SJSA1 (cell line): ENCODE results near the gene BABAM2. TPM values are rescaled to one million over a fixed set of nuclear protein-coding genes. Genes with fewer than 3 reads are reported as not detected.

Experiments
- DNase-seq, 2 experiments: peaks; one replicate each; pipeline ENCODE4 v3.0.0-alpha.2; 2015 to 2020; ENCODE audit warnings: low spot score in 2 of 2, low read depth in 1 of 2
- H3K27ac ChIP-seq: fragments of 250-450 bp; sonication (Bioruptor Pico); 2 replicates; pipeline ENCODE4 v1.5.1; 2020; ENCODE audit warnings: mild to moderate bottlenecking, moderate library complexity
- H3K27me3 ChIP-seq: fragments of 250-450 bp; sonication (Bioruptor Pico); replicated peaks from 2 replicates; pipeline ENCODE4 v1.5.1; 2020; ENCODE audit warnings: mild to moderate bottlenecking, moderate library complexity
- H3K36me3 ChIP-seq: fragments of 250-450 bp; sonication (Bioruptor Pico); 2 replicates; pipeline ENCODE4 v1.5.1; 2020; ENCODE audit warnings: mild to moderate bottlenecking
- H3K4me1 ChIP-seq: fragments of 250-450 bp; sonication (Bioruptor Pico); replicated peaks from 2 replicates; pipeline ENCODE4 v1.6.1; 2021; ENCODE audit warnings: mild to moderate bottlenecking
- H3K4me3 ChIP-seq: fragments of 250-450 bp; sonication (Bioruptor Pico); 2 replicates; pipeline ENCODE4 v1.5.1; 2020; ENCODE audit warnings: mild to moderate bottlenecking
- H3K9me3 ChIP-seq: fragments of 250-450 bp; sonication (Bioruptor Pico); replicated peaks from 2 replicates; pipeline ENCODE4 v1.5.1; 2020; ENCODE audit warnings: mild to moderate bottlenecking
- total RNA-seq: library from RNA; depleted of rRNA; stranded (reverse); fragments of >200 nt; shearing (Covaris generic); gene quantifications from 2 replicates; pipeline ENCODE4 v1.2.3, GENCODE V29; 2014

Gene BABAM2
- total RNA-seq, 1 experiment from 2014 or later: 24.6 TPM

DNA sequence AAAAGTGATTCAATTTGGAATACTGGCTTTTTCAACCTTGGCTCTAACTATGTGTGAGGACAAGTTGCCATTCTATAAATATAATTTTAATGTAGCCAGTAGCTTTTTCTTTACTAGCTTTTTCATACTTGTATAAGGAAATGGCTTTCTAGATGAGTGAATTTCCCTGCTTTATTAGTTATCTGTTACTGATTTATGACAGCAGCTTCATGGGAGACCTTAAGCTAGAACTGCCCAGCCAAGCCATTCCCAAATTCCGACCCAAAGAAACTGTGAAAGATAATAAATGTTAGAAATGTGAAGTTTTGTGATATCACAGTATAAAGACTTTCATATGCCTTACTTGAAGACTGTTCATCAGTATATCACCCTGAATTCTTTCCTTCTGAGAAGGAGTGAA lies 32.3 kb downstream of the BABAM2 start:
- H3K27ac ChIP-seq: no peak overlapping the region
- DNase-seq: no peak
- no peaks in the 10 kb centered on the region for H3K36me3 ChIP-seq

DNA sequence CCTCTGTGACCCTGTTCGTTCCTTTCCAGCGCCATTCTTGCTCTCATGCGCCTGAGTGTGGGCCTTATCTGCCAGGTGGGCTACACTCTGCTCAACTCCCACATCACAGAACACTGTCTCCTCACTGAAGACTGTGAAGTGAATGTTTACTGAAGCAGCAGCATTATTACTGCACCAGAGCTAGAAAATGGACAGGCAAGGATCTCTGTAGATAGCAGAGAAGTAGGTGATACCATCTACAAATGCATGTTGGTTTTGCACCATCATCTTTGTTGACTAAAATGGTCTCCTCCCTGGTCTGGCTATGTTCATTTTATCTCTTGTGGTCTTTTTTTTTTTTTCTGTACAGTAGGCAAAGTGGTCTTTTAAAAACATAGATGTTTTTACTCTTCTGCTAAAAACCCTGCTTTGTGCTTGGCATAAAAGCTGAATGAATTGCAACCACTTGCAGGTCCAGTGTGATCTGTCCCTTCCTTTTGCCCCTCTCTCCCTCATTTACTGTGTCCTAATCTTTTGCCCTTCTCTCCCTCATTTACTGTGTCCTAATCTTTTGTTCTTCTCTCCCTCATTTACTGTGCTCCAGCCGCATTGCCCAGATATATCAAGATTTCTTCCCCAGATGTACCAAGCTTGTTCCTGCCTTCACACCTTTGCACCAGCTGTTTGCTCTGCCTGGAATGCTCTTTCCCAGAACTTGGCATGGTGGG lies 35.4 kb downstream of the BABAM2 start:
- no peak for DNase-seq
- H3K9me3 ChIP-seq: no peaks in the 10 kb centered on the region
- H3K4me3 ChIP-seq: no peak overlapping the region
- no peak overlapping the region for H3K27ac ChIP-seq
- peaks cover 4% of the 10 kb centered on the region; the same call in 1 of the 2 replicates for H3K36me3 ChIP-seq
- peaks cover 14% of the 10 kb centered on the region for H3K4me1 ChIP-seq
- no peaks in the 10 kb centered on the region for H3K27me3 ChIP-seq

More for the DNA sequence above, 32.3 kb downstream of the BABAM2 start:
- no peak overlapping the region for H3K4me3 ChIP-seq
- H3K9me3 ChIP-seq: no peaks in the 10 kb centered on the region
- no peaks in the 10 kb centered on the region for H3K4me1 ChIP-seq
- no peaks in the 10 kb centered on the region for H3K27me3 ChIP-seq

DNA sequence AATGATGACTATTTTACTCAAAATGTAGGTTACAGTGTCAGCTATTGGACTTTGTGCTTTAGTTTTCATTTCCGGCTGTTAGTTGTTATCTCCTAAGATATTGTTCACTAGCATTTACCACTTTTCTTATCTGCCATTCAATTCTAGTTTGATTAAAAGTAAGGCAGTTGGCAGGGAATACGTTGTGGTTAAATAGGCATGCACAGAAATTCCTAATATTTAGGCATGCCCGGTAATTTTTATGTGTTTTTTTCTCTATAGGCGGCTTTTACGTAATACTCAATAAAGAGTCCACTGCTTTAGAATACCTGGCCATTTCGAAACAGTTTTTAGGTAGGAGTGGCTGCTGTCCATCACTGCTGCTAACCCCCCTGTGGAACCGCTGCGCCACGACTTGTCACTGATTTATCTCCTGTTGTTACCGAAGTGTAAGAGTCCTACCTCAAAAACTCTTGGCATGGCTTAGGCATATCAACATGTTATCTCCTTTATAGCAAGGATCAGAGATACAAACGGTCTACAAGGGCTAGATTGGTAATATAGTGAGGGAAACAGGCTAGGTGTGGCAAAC lies 39.5 kb downstream of the BABAM2 start:
- DNase-seq: no peak
- H3K4me1 ChIP-seq: peaks cover 21% of the 10 kb centered on the region
- H3K4me3 ChIP-seq: no peak overlapping the region
- H3K27ac ChIP-seq: no peak overlapping the region
- H3K9me3 ChIP-seq: no peaks in the 10 kb centered on the region
- peaks cover 4% of the 10 kb centered on the region; the same call in 1 of the 2 replicates for H3K36me3 ChIP-seq
- no peaks in the 10 kb centered on the region for H3K27me3 ChIP-seq

DNA sequence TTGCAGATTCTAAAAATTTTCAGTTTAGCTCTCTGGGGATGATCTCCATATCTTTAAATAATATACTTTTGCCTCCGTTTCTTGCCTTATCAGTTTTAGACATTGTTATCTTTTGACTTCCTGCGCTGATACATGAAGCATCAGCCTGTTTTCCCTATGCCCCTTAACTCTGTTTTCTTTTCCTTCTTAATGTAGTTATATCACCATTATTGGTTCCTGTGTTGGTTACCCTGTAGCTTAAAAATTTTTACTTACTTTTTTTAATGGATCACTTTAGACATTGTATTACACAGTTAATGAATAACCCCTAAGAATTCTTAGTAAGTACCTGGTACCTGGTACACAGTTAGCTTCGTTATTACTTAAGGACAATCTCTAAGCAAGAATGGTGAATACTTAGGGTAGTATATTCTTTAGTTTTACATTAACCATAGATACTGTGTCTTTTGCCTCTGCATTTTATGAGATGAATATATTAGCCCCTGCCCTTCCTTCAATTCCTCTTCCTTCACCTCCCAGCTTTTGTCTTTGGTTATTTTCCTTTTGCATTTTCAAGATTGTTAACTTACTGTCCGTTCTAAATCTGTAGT lies 40.9 kb downstream of the BABAM2 start:
- H3K4me1 ChIP-seq: peaks cover 21% of the 10 kb centered on the region
- H3K27me3 ChIP-seq: no peaks in the 10 kb centered on the region
- DNase-seq: no peak
- H3K9me3 ChIP-seq: no peaks in the 10 kb centered on the region
- H3K36me3 ChIP-seq: peaks cover 4% of the 10 kb centered on the region; the same call in 1 of the 2 replicates
- H3K27ac ChIP-seq: no peak overlapping the region
- no peak overlapping the region for H3K4me3 ChIP-seq

DNA sequence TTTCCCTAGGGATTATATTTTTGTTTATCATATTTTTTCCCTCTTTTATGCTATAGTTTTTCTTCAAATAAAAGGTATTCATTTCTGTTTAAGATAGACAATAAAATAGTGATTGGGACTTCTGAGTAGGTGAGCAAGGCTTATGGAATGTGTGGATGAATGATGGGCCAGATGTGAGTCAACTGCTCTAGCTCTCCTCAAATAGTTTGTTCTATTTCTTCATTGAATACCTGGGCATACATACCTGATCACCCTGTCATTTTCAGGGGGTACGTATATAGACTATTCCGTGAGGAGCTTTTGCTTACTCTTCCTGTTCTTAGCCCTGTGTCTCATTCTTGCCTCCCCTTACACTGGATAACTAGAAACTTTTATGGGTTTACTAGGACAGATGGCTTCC lies 41.9 kb downstream of the BABAM2 start:
- Histone ChIP-seq H3K4me1 (peaks cover 21% of the 10 kb centered on the region), H3K27ac (no peak overlapping the region), H3K4me3 (no peak overlapping the region), H3K36me3 (peaks cover 4% of the 10 kb centered on the region; the same call in 1 of the 2 replicates), H3K27me3 (no peaks in the 10 kb centered on the region), H3K9me3 (no peaks in the 10 kb centered on the region)
- DNase-seq: peak in 1 of 2 experiments; percentile 27

DNA sequence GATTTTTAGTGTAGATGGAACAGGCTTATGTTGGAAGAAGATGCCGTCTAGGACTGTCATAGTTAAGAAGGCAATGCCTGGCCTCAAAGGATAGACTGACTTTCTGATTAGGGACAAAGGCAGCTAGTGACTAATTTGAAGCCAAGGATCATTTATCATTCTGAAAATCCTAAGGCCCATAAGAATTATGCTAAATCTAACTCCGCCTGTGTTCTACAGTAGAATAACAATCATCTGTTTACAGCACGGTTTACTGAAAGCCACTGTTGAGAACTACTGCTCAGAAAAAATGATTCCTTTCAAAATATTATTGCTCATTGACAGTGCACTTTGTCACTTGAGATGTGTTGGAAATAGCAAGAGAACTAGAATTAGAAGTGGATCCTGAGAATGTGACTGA lies 44.5 kb downstream of the BABAM2 start:
- Histone ChIP-seq H3K4me3 (no peak overlapping the region), H3K4me1 (peaks cover 11% of the 10 kb centered on the region), H3K27me3 (no peaks in the 10 kb centered on the region), H3K36me3 (peaks cover 4% of the 10 kb centered on the region; the same call in 1 of the 2 replicates), H3K27ac (no peak overlapping the region), H3K9me3 (no peaks in the 10 kb centered on the region)
- no peak for DNase-seq

DNA sequence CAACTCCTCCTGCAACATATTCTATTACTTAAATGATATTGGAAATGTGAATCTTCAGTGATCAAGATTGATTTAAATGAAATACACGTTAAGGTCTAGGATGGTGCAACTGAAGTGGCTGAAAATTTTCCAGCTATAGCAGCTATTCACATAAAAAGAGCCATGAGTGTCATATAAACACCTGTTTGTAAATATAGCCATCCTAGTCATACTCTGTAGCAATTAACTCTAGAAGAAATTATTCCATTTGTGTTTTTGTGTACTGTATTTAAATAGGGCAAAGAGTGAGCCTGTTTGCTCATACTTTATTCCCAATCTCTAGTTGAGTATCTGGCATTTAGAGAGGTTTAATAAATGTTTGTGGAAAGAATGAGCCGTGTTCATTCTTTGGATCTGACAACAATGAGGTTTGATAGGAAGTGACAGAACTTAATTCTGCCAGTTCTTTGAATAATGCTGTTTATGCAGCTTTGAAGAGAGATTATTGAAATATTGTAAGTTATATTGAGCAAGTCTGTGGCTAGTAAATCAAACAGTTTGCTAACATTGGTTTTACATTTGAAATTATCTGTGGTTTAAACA lies 49.7 kb downstream of the BABAM2 start:
- H3K4me3 ChIP-seq: no peak overlapping the region
- DNase-seq: no peak
- no peak overlapping the region for H3K27ac ChIP-seq
- H3K36me3 ChIP-seq: no peaks in the 10 kb centered on the region
- no peaks in the 10 kb centered on the region for H3K4me1 ChIP-seq
- no peaks in the 10 kb centered on the region for H3K27me3 ChIP-seq
- no peaks in the 10 kb centered on the region for H3K9me3 ChIP-seq

DNA sequence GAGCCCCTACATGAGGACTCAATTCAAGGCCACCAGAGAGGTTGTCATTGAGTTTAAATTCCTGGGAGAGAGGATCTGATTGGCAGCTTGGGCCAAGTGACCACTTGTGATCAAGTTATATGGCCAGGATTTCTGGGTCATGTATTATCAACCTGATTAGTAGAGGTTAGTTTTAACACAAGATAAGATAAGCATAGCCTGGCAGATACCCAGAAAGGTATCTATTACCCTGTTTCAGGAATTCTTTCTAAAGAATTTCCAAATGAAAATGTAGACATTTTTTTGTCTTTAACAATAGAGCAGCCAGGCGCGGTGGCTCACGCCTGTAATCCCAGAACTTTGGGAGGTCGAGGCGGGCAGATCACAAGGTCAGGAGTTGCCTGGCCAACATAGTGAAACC lies 50.5 kb downstream of the BABAM2 start:
- no peaks in the 10 kb centered on the region for H3K27me3 ChIP-seq
- no peaks in the 10 kb centered on the region for H3K9me3 ChIP-seq
- H3K27ac ChIP-seq: no peak overlapping the region
- DNase-seq: no peak
- H3K36me3 ChIP-seq: no peaks in the 10 kb centered on the region
- no peak overlapping the region for H3K4me3 ChIP-seq
- no peaks in the 10 kb centered on the region for H3K4me1 ChIP-seq

DNA sequence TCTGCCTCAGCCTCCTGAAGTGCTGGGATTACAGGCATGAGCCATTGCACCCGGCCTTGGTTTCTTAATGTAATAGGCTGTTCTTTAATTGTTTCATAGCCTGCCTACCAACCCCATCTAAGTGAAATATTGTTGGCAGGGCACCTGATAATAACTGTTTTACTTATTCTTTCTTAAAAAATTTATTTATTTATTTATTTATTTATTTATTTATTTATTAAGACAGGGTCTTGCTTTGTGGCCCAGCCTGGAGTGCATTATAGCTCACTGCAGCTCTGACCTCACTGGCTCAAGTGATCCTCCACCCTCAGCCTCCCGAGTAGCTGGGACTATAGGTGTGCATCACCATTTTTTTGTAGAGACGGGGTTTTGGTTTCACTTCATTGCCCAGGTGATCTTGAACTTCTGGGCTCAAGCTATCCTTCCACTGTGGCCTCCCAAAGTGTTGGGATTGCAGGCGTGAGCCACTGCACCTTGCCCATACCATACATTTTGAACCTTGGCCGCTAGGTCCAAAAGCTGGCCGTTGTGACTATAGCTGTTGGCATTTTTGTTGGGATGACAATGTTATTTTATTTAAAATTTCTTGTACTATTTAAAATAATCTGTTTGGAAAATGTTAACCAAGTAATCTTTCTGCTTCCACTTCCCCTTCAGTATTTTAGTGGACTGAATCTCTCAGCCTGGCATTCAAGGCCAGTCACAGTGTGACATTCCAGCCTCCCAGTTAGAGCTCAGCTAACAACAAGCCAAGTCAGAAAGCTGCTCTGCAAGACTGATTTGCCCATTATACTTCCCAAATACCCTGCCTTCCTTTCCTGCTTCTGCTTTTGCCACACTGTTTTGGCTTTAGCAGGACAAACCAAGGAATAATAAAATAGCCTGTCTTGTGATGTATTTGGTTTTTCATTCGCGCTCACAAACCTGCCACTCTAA lies 52.4 kb downstream of the BABAM2 start:
- H3K27ac ChIP-seq: no peak overlapping the region
- no peaks in the 10 kb centered on the region for H3K9me3 ChIP-seq
- DNase-seq: no peak
- H3K4me1 ChIP-seq: no peaks in the 10 kb centered on the region
- H3K4me3 ChIP-seq: no peak overlapping the region
- H3K27me3 ChIP-seq: no peaks in the 10 kb centered on the region
- H3K36me3 ChIP-seq: no peaks in the 10 kb centered on the region

DNA sequence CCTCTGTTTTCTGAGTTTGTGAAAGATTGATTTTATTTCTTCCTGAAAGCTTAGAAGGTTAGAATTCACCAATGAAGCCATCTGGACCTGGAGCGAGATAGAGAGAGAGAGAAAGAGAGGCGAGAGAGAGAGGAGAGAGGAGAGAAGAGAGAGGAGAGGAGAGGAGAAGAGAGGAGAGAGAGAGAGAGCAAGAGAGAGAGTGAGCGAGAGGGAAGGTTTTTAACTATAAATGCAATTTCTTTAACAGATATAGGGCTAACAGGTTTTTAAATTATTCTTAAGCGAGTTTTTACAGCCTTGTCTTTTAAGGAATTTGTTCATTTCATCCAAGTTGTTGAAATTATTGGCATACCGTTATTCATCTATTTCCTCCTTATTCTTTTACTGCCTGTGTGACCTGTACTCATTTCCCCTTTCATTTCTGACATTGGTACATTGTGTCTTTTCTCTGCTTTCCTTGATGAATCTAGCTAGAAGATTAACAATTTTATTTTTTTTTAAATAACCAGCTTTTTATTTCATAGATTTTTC lies 56.1 kb downstream of the BABAM2 start:
- Histone ChIP-seq H3K36me3 (no peaks in the 10 kb centered on the region), H3K27ac (no peak overlapping the region), H3K27me3 (no peaks in the 10 kb centered on the region), H3K4me1 (no peaks in the 10 kb centered on the region), H3K4me3 (no peak overlapping the region), H3K9me3 (no peaks in the 10 kb centered on the region)
- no peak for DNase-seq

DNA sequence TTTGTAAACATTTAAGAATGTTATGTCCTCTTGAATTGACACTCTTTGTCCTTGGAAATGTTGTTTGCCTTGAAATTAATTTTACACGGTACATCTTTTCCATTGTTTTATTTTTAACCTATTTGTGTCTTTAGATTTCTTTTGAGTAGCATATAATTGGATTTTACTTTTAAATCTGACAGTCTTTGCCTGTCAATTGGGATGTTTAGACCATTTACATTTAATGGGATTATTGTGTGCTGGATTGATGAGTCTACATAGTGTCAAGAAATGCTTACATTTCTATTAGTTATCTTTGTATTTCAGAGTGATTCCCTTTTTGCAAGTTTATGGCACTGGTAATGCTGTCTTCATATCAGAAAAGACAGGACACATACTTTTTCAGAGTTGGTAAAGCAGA lies 61.5 kb downstream of the BABAM2 start:
- no peak overlapping the region for H3K4me3 ChIP-seq
- H3K27me3 ChIP-seq: no peaks in the 10 kb centered on the region
- H3K4me1 ChIP-seq: peaks cover 25% of the 10 kb centered on the region
- no peak overlapping the region for H3K27ac ChIP-seq
- no peak for DNase-seq
- no peaks in the 10 kb centered on the region for H3K9me3 ChIP-seq
- no peaks in the 10 kb centered on the region for H3K36me3 ChIP-seq

DNA sequence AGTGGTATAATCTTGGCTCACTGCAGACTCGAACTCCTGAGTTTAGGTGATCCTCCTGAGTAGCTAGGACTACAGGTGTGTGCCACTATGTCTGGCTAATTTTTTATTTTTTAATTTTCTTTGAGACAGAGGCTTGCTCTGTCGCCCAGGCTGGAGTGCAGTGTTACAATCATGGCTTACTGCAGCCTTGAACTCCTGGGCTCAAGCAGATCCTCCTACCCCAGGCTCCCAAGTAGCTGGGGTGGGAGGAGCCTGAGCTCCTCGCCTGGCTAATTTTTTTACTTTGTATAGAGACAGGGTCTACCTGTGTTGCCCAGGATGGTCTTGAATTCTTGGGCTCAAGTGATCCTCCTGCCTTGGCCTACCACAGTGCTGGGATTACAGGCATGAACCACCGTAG lies 62.5 kb downstream of the BABAM2 start:
- no peak overlapping the region for H3K4me3 ChIP-seq
- H3K4me1 ChIP-seq: peaks cover 25% of the 10 kb centered on the region
- H3K36me3 ChIP-seq: no peaks in the 10 kb centered on the region
- no peaks in the 10 kb centered on the region for H3K27me3 ChIP-seq
- DNase-seq: no peak
- no peaks in the 10 kb centered on the region for H3K9me3 ChIP-seq
- H3K27ac ChIP-seq: no peak overlapping the region

DNA sequence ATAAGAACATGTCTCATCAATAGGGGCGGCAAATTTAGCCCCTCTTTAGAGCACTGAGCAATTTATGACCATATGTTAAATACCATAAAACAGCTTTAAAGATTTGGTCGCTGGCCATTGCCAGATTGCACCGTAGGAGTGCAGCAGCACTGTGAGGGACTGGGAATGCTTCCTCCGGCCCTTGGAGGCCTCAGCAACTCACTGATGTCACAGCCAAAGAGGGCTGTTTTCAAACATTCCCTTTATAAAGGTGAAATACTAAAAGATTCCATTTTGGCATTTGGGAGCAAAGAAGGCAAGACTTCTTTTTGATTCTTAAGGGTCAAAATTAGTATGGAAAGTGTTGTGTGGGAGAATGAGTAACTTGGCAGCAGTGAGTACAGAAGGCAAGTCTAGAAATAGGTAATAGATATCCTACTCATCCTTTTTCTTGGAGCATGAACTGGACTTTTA lies 63.7 kb downstream of the BABAM2 start:
- Histone ChIP-seq H3K27me3 (no peaks in the 10 kb centered on the region), H3K4me3 (no peak overlapping the region), H3K4me1 (peaks cover 32% of the 10 kb centered on the region), H3K9me3 (no peaks in the 10 kb centered on the region), H3K27ac (peak overlapping the region; percentile 16; the same call in 1 of the 2 replicates), H3K36me3 (no peaks in the 10 kb centered on the region)
- DNase-seq: no peak
